OCI-LY7 (cell line): ENCODE results near the gene ZBP1. TPM values are rescaled to one million over a fixed set of nuclear protein-coding genes. Genes with fewer than 3 reads are reported as not detected.

Source experiments
- BruUV-seq: library from RNA; stranded (reverse); fragments of 400-500 nt; replicated peaks from 2 replicates; lab custom pipeline; 2021; lab: Mats Ljungman, UMichigan
- CTCF ChIA-PET: fragments of 300-600 bp; sonication (Branson Sonifier 250); formaldehyde crosslinking; loops from one replicate; lab custom pipeline; 2022; ENCODE audit warnings: antibody characterized with exemption; ENCODE audit not compliant: unreplicated experiment; lab: Charles Lee
- POLR2A ChIA-PET: fragments of 300-600 bp; sonication (Branson Sonifier 250); formaldehyde crosslinking; loops from one replicate; lab custom pipeline; 2022; ENCODE audit warnings: antibody characterized with exemption; lab: Charles Lee
- DNase-seq: peaks from one replicate; pipeline ENCODE4 v3.0.0-alpha.2; 2015; ENCODE audit warnings: low spot score
- H2AFZ ChIP-seq: fragments of 200-600 bp; sonication (generic), shearing (Covaris generic); 2 replicates; pipeline ENCODE4 v1.6.1; 2014; ENCODE audit warnings: mild to moderate bottlenecking, antibody characterized with exemption, low read length, moderate library complexity
- H3K27ac ChIP-seq: fragments of 200-600 bp; sonication (generic); 2 replicates; pipeline ENCODE4 v1.5.1; 2014; ENCODE audit warnings: mixed run types, low read depth, mild to moderate bottlenecking, moderate library complexity, low read length, inconsistent platforms; ENCODE audit not compliant: poor library complexity, severe bottlenecking
- H3K36me3 ChIP-seq: fragments of 200-600 bp; sonication (generic); 2 replicates; pipeline ENCODE4 v1.6.1; 2014; ENCODE audit warnings: mild to moderate bottlenecking, antibody characterized with exemption, low read length, moderate library complexity, mixed read lengths; ENCODE audit not compliant: insufficient read depth
- H3K4me1 ChIP-seq: fragments of 200-600 bp; sonication (generic); 2 replicates; pipeline ENCODE4 v1.5.1; 2014; ENCODE audit warnings: mild to moderate bottlenecking, low read length; ENCODE audit not compliant: insufficient read depth, poor library complexity, severe bottlenecking
- H3K4me2 ChIP-seq: fragments of 200-600 bp; sonication (generic); 2 replicates; pipeline ENCODE4 v1.6.1; 2014; ENCODE audit warnings: mild to moderate bottlenecking, low read length
- H3K4me3 ChIP-seq: fragments of 200-600 bp; sonication (generic); 2 replicates; pipeline ENCODE4 v1.5.1; 2014; ENCODE audit warnings: mild to moderate bottlenecking, low read depth, low read length; ENCODE audit not compliant: poor library complexity, severe bottlenecking
- H3K79me2 ChIP-seq: fragments of 200-600 bp; sonication (generic); 2 replicates; pipeline ENCODE4 v1.6.1; 2016; ENCODE audit warnings: low read depth, mild to moderate bottlenecking, low read length, moderate library complexity, mixed read lengths; ENCODE audit not compliant: insufficient read depth
- H3K9me2 ChIP-seq: fragments of 200-600 bp; sonication (generic); 2 replicates; pipeline ENCODE4 v1.6.1; 2016; ENCODE audit warnings: mild to moderate bottlenecking, low read length, mixed read lengths; ENCODE audit not compliant: insufficient read depth
- H3K9me3 ChIP-seq: fragments of 200-600 bp; sonication (generic); 2 replicates; pipeline ENCODE4 v1.6.1; 2014; ENCODE audit warnings: mild to moderate bottlenecking, mixed run types, low read length, mixed read lengths
- H4K20me1 ChIP-seq: fragments of 200-600 bp; sonication (generic); 2 replicates; pipeline ENCODE4 v1.6.1; 2014; ENCODE audit warnings: mild to moderate bottlenecking, antibody characterized with exemption, low read length, moderate library complexity, mixed read lengths; ENCODE audit not compliant: insufficient read depth
- EZH2phosphoT487 ChIP-seq: fragments of 200-600 bp; sonication (generic); IDR thresholded peaks from 2 replicates; pipeline ENCODE4 v1.6.1; 2018; ENCODE audit warnings: low read depth, borderline replicate concordance, mild to moderate bottlenecking, mixed run types, antibody characterized with exemption, low read length, moderate library complexity, mixed read lengths
- intact Hi-C: fragments of 100-400 bp; cut with micrococcal nuclease; formaldehyde crosslinking; loops from one replicate; pipeline ENCODE4 v1.10.0; 2022; ENCODE audit not compliant: unreplicated experiment
- total RNA-seq, 2 experiments: library from RNA; depleted of rRNA in 1 of 2; stranded (reverse); fragments of >200 nt in 1 of 2; shearing (Covaris generic) in 1 of 2; gene quantifications; 2 replicates each; pipeline ENCODE4 v1.2.3, GENCODE V29; 2014 to 2022
- TF ChIP-seq, protein P1 (sequence below): fragments of 200-600 bp; sonication (generic); conservative IDR thresholded peaks from 2 replicates; pipeline ENCODE4 v1.5.1; 2014; ENCODE audit warnings: mild to moderate bottlenecking, antibody characterized with exemption, low read length, moderate library complexity, mixed read lengths

The ZBP1 gene
- total RNA-seq, 2 experiments from 2014 or later: 1.5 to 3.7 TPM

DNA sequence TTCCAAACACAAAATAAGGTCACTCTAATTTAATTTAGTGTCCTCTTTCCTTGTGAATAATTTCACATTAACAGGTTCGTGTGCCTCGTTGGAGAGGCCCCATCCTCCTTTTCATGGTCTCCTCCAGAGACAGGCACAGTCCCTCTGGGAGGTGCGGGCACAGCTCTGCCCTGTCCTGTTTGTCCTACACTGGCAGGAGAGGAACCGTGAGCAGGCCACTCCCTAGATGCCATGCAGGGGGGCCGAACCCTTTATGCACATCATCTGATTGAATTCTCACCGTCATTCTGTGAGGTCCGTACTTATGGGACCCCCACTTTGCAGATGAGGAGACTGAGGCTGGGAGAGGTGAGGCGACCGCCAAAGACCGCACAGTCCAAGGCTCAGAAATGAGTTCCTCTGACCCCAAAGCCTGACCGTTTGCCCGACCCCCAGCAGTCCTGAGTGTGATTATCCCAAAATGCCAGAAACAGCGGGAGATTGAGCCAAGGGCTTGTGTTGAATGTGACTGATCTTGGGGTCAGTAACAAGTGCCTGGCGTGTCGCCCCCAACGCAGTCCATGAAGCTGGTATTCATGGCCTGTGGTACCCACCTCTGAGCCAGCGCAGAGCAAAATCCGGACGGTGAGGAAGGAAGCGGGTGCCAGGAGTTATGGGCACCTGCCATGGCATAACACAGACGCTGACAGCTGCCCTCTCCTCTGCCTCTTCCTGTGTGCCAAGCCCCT, 46.0 kb upstream of the ZBP1 start:
- H3K79me2 ChIP-seq: no peaks in the 10 kb centered on the region
- H3K4me3 ChIP-seq: no peak overlapping the region
- H3K4me1 ChIP-seq: no peaks in the 10 kb centered on the region
- no peak overlapping the region for H3K4me2 ChIP-seq
- no peak overlapping the region for H3K27ac ChIP-seq
- ChIA-PET CTCF (no interaction called here), POLR2A (no interaction called here)
- no peaks in the 10 kb centered on the region for H4K20me1 ChIP-seq
- no peaks in the 10 kb centered on the region for H3K9me2 ChIP-seq
- H3K36me3 ChIP-seq: no peaks in the 10 kb centered on the region
- H2AFZ ChIP-seq: no peak overlapping the region
- intact Hi-C loops: no loop called here
- no TSS peak for BruUV-seq
- TF ChIP-seq, protein P1, sequence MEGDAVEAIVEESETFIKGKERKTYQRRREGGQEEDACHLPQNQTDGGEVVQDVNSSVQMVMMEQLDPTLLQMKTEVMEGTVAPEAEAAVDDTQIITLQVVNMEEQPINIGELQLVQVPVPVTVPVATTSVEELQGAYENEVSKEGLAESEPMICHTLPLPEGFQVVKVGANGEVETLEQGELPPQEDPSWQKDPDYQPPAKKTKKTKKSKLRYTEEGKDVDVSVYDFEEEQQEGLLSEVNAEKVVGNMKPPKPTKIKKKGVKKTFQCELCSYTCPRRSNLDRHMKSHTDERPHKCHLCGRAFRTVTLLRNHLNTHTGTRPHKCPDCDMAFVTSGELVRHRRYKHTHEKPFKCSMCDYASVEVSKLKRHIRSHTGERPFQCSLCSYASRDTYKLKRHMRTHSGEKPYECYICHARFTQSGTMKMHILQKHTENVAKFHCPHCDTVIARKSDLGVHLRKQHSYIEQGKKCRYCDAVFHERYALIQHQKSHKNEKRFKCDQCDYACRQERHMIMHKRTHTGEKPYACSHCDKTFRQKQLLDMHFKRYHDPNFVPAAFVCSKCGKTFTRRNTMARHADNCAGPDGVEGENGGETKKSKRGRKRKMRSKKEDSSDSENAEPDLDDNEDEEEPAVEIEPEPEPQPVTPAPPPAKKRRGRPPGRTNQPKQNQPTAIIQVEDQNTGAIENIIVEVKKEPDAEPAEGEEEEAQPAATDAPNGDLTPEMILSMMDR: no peak
- TF ChIP-seq EZH2phosphoT487: no peak
- no peaks in the 10 kb centered on the region for H3K9me3 ChIP-seq
- DNase-seq: no peak

DNA sequence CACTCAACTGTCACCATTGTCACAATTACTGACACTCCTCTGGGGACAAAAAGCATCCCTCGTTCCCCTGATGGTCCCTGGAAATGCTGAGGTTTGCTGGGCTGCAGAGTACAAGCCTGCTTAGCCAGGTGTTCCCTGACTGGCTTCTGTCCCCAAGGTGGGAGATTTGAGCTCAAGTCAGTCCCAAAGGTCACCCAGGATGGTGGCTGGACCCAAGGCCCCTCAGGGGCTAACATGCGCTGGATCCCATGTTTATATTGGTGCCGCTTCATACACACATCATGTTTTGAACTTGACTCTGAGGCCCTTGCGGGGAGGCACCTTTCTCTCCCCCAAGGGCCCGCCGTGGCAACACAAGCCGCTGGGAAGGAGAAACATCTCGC, 45.4 kb upstream of the ZBP1 start:
- no peak for TF ChIP-seq EZH2phosphoT487
- TF ChIP-seq, protein P1: no peak
- intact Hi-C loops: no loop called here
- no peaks in the 10 kb centered on the region for H3K9me2 ChIP-seq
- H3K36me3 ChIP-seq: no peaks in the 10 kb centered on the region
- no peak overlapping the region for H3K4me3 ChIP-seq
- H4K20me1 ChIP-seq: no peaks in the 10 kb centered on the region
- ChIA-PET CTCF (no interaction called here), POLR2A (no interaction called here)
- H2AFZ ChIP-seq: no peak overlapping the region
- BruUV-seq: no TSS peak
- no peak overlapping the region for H3K4me2 ChIP-seq
- H3K79me2 ChIP-seq: no peaks in the 10 kb centered on the region
- H3K9me3 ChIP-seq: no peaks in the 10 kb centered on the region
- no peak overlapping the region for H3K27ac ChIP-seq
- DNase-seq: no peak
- H3K4me1 ChIP-seq: no peaks in the 10 kb centered on the region

DNA sequence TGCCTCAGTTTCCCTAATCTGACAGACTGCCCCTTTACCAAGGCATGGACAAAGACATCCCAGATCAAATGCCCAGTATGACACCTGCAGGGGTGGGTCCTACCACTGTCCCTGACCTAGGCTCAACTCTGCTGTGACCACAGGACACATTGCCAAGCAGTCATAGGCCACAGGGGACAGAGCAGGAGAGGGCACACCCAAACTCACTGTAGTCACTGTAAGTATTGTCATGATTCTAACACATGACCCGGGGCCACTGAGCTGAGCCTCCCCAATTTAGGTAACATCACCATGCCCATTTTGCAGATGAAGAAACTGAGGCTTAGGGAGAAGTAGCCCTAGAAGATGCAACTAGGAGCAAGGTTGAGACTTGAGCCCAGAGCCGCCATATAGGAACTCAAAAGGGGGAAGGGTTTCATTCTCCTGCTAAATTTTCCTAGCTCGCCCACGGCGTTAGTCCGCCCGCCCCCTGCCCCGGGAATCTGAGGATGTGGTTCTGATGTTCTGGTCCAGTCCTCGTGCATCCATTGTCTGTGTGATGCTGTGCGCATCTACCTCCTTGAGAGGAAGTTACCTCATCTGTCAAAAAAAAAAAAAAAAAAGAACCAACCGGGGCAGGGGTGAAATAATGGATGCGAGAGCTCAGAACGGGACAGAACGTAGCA, 44.8 kb upstream of the ZBP1 start:
- Histone ChIP-seq H3K79me2 (no peaks in the 10 kb centered on the region), H3K4me2 (no peak overlapping the region), H3K4me3 (no peak overlapping the region), H4K20me1 (no peaks in the 10 kb centered on the region), H3K4me1 (no peaks in the 10 kb centered on the region), H3K27ac (no peak overlapping the region), H3K36me3 (no peaks in the 10 kb centered on the region), H3K9me2 (no peaks in the 10 kb centered on the region), H2AFZ (no peak overlapping the region), H3K9me3 (no peaks in the 10 kb centered on the region)
- no TSS peak for BruUV-seq
- DNase-seq: no peak
- TF ChIP-seq EZH2phosphoT487: no peak
- TF ChIP-seq, protein P1: no peak
- intact Hi-C loops: no loop called here
- ChIA-PET CTCF (no interaction called here), POLR2A (no interaction called here)
